Activated CD4-positive, alpha-beta T cell treated with anti-CD3 and anti-CD28 coated beads for 4 hours (primary cell): ENCODE results near the gene CHRNA1.

ENCODE experiments used
- DNase-seq, 2 donors: peaks; one replicate each; pipeline ENCODE4 v3.0.0-alpha.2; 2020

Gene CHRNA1

DNA sequence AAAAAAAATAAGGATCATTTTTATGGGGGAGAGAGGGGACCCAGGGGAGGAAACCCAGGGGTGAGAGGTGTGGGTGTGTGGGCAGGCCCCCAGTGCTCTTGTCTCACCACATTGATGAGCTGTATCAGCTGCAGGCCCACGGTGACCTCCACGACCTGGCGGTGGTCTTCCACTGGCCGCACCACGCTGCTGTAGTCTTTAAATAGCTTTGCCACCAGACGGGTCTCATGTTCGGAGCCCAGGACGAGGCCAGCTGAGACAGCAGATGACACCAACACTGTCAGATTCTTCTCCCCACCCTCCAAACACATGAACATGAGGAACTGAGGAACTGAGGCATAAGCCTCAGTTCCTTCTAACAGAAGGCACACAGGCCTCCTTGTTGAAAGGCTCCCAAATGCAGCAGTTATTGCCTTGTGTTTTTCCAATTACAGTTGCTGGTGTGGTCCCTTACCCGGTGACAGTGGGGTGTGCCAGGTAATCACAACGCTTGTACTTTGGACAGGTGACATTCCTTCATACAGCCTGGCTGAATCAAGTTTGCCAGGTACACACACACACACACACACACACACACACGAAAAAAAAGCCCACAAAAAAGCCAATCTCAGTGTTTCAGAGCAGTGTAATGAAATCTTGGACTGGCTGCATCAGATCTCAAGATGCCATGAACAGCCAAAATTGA is 4.7 kb downstream of the CHRNA1 start:
- DNase-seq: no peak

DNA sequence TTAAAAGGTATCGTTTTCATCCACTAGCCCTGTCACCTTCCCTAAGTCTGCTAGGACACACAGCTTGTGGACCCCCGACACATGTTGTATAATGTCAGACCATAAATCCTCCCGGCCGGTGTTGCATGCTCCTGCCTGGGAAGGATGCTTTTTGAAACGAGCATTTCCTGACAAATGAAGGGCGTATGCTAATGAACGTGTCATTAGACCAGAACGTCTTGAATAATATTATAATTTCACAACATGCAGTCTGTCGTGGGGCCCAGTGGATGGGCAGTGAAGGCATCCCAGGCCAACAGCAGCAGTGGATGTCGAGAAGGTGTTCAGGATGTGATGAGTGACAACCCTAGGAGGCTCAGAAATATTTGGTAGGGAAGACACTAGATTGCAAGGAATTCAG is 7.5 kb downstream of the CHRNA1 start:
- DNase-seq: no peak

DNA sequence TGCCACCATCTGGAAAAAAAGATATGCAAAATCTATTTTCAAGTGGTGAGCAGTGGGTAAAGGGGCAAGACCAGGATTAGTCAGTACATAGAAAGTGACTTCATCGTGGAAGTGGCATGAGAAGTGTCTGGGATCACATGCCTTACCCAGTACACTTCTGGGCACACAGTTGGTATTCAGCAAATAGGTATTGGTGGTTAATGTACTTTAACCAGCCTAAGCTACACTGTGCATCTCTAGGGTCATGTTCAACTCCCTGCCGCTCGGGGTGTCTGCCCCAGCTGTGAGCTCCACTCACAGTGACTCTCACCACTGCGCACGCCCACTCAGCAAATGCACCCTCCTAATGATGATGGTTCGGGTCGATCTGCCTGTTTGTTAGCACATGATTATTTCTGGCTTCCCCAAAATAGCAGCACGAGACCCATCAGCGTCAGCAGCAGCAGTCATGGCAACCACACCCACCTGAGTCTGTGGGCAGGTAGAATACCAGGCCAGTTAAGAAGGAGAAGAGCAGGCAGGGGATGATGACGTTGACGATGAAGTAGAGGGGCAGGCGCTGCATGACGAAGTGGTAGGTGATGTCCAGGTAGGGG is 11.1 kb downstream of the CHRNA1 start:
- peak; percentile 19 to 36 for DNase-seq

DNA sequence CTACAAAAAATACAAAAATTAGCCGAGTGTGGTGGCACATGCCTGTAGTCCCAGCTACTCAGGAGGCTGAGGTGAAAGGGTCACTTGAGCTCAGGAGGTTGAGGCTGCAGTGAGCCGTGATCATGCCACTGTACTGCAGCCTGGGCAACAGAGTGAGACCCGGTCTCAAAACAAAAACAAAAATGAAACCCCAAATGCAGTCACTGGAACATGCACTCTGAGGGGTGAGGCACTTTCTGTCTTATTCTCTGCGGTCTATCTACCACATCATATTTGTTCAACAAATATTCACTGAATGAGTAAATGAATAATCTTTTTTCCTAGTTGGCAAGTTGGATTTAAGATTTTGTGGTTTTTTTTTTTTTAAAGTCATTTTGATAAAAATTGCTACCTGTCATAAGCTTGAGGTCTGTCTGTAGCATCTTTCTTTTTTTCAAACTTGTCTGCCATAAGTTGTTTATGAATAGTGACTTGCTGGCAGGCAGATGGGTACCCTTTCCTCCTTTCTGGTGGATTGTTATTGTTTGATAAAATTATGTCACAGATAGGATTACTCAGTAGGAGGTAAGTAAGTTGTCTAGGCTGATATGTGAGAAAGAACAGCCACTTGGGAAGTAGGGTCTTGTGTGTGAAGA is 11.8 kb downstream of the CHRNA1 start:
- DNase-seq: peak in 1 of 2 donors; percentile 18

DNA sequence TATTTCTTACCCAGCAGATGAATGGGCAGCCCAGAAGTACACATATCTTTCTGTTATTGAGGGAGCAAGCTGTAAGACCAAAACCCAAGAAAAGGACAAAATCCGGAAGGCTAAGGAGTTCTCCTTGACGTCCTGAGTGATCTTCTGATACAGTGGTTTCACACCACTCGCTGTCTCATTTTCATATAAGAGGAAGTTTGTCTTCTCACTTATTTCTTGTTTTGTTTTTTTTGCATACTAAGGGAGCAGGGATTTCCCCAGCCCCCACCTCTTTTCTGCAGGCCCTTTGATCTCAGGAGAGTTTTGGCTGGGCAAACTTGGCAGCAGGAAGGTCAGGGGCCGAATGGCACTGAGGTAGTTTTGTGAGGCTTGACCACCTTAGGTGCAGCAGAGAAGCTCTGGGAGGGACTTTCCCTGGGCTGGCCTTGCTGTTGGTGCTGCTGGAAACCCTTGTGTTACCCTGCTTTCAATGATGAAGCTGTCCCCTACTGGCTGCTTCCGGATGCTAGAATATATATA is 13.3 kb downstream of the CHRNA1 start:
- DNase-seq: peak in 1 of 2 donors; percentile 34

DNA sequence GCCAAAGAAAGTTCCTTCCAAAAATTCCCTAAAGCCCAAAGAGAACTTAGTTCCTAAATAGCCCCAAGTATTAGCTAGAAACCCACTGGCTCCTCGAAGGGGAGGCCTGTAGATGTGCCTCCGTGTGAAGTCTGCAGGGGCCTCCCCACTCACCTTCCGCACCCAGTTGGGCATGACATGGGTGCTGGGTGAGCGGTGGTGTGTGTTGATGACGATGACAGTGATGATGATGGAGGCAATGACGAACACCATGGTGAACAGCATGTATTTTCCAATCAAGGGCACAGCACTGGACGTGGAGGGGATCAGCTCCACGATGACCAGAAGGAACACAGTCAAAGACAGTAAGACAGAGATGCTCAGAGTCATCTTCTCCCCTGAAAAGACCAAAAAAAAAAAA is 14.5 kb downstream of the CHRNA1 start:
- DNase-seq: no peak

DNA sequence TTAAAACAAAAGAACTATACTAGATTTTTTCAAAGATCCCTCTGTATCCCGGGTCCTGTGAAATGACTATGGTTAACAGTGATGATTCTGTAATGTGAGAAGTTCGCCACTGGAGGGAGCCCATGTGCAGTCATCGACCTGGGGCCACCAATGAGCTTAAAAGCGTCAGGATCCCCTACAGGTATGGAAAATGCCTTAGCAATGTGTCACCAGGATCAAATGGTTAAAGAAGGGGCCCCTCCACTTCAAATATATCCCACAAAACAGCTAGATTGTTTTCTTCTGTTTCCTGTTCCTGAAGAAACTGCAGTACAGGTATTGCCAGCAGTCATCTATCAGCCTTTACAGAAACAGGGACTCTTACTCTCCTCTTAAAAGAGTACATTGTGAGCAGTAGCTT is 15.3 kb downstream of the CHRNA1 start:
- peak; percentile 67 to 81 for DNase-seq

DNA sequence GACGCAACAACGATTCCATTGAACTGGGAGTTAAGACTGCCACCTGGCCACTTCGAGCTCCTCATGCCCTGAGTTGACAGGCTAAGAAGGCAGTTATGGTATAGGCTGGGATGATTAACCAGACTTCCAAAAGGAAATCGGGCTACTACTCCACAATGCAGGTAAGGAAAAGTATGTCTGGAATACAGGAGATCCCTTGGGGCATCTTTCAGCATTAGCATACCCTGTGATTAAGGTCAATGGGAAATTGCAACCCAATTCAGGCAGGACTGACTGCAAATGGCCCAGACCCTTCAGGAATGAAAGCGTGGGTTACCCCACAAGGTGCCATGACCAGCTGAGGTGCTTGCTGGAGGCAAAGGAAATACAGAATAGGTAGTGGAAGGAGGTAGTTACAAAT is 19.1 kb downstream of the CHRNA1 start:
- no peak for DNase-seq

DNA sequence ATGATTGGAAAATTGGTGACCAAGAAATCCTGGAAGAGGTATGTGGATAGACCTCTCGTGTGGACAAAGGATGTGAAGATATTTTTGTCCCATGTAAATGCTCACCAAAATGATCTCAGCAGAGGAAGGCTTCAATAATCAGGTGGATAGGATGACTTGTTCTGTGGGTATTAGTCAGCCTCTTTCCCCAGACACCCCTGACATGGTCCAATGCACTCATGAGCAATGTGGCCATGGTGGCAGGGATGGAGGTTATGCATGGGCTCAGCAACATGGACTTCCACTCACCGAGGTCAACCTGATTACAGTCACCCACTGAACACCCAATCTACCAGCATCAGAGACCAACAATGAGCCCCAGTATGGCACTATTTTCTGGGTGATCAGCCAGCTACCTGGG is 20.2 kb downstream of the CHRNA1 start:
- no peak for DNase-seq

DNA sequence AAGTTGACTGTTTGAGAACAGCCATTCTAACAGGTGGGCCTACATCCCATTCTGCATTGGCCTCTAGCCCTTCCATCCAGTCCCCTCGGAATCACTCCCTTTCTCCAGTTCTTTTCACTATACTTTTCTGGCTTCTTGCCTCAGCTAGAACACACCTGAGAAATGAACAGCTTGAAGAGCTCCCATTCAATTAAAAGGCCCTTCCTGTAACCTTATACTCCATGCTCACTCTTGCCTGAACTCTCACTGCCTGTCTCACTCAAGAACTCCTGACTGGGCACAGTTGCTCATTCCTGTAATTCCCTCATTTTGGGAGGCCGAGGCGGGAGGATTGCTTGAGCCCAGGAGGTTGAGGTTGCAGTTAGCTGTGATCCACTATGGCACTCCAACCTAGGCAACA is 23.6 kb downstream of the CHRNA1 start:
- DNase-seq: no peak

DNA sequence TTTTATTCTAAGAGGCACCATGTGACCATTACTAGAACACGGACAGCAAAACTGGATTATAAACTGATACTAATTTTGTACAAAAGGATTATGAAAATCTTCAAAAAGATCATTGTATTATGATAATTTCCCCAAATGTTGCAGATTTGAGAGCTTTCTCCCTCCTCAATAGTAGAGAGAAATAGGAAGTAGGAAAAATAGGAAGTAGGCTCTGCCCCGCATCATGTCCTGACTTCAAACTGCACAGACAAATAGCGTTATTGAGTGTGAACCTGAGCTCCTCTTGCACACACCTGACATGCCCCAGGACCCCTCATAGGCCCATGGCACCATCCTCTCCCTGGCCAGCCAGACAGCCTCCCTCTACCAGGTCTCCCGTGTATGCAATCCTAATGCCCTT is 25.4 kb downstream of the CHRNA1 start:
- no peak for DNase-seq

DNA sequence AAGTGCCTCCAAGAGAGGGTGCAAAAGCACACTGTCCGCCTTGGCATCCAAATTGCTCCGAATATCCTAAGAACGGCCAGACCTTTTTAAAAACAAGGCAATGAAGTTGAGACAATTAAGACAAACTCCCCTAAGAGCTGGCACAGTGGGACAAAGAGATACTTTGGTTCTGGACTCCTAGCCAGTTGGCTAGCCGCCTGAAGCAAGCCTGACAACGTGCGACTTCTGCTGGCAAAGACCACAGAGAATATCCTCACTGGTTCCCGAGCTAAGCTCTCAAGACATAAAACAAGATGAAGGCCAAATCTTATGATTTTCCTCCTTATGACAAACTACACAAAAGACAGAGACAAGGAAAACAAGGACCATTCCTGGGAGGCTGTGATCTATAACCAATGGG is 32.7 kb downstream of the CHRNA1 start:
- DNase-seq: no peak

DNA sequence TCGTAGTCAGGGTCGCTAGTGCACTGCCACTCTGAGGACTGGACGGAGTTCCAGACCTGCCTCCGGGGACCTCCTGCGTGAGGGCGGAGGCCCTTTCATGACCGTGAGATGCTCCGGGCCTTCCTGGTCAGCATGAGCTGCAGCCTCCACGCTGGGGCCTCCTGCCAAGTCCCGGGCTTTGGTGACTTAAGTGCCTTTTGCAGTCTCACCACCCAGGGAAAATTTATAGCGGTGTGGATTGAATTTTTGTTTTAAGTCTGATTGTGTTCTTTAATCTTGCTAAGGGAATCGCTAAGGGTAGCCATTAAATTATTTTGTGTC is 33.6 kb downstream of the CHRNA1 start:
- DNase-seq: no peak

DNA sequence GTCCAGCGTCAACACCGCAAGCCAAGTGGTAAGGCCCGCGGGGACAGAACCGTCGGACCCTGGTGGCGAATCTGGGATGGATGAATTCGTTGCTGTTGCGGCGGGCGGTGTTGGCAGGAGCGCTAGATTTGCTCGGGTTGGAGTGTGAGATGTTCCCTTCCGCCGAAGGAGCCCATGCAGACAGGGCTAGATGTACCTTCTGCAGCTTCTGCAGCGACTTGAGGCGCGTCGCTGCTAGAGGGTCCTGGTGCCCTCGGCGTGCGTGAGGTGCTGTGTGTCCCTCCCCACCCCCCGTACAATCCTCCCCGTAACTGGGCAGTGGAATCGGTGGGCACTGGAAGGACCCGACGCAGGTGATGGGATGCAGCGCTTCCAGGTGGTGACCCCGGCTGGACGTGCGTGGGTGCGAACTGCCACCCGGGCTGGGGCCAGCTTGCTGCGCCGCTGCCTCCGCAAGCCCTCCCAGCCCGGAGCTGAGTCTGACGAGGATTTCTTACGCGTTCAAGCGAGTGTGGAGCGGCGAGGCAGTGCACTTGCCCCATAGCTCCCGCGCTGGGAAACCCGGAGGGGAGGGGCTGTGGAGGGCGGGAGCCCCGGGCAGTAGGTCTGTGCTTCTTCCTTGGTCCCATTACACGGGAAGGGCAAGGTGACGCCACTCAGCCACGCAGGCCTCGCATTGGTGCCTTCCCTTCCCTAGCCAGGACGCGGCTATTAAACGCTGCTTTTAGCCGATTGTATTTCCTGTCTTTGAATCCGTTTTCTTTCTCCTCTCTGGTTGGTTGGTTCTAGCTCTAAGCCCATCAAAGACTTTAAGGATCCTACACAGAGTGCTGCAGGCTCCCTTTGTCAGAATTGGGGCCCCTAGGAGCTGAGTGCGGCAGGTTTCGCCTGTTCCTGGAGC is 34.2 kb downstream of the CHRNA1 start:
- peak in 1 of 2 donors; percentile 33 for DNase-seq

DNA sequence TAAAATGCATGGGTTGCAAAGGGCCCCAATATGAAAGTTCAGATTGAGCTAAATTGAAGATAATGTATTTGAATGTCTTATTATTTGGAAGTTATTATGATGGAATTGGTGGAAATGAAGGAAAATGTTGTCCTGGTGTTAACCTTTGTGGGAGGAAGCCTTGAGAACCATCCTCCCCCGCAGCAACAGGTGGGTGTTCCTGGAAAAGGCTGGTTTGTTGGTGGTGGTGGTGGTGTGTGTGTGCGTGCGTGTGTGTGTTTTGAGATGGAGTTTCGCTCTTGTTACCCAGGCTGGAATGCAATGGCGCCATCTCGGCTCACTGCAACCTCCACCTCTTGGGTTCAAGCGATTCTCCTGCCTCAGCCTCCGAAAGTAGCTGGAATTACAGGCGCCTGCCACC is 36.2 kb downstream of the CHRNA1 start:
- DNase-seq: no peak

DNA sequence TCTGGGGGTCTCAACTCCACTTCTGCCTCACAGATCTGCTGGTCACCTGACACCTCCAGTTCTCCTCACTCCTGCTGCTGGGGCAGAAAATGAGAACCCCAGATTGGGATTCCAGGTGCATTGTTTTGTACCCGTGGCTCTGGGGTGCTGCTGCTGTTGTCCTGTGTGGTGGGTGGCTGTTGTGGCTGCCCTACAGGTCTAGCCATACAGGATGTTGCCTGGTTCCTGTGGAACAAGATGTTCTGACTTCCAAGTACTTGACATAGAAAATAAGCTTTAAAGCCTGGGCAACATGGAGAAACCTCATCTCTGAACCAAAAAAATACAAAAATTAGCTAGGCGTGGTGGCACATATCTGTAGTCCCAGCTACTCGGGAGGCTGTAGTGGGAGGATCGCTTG is 38.1 kb downstream of the CHRNA1 start:
- no peak for DNase-seq

DNA sequence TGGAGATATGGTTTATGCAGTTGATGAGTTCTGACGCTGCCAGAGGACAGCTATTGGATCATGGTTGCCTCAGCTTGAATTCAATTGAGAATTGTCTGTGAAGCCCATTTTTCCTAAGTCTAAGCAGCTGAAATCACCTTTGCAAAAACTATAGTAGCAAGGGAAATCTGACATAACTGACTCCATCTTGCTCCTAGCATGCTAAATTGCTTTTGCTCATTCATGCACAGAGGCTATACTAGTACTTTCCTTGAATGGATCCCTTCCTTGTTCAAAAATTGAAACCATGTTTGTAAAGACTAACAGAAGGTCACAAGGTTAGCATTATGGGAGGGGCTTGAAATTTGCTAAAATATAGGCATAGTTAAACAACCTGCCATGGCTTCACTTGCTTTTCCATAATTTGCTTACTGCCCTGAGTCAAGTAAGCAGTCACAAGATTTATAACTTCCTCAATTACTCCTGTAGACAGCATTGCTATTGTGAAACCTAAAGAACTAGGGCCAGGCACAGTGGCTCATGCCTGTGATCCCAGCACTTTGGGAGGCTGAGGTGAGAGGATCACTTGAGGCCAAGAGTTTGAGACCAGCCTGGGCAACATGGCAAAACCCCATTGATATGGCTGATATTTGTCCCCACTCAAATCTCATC is 41.2 kb downstream of the CHRNA1 start:
- DNase-seq: no peak

DNA sequence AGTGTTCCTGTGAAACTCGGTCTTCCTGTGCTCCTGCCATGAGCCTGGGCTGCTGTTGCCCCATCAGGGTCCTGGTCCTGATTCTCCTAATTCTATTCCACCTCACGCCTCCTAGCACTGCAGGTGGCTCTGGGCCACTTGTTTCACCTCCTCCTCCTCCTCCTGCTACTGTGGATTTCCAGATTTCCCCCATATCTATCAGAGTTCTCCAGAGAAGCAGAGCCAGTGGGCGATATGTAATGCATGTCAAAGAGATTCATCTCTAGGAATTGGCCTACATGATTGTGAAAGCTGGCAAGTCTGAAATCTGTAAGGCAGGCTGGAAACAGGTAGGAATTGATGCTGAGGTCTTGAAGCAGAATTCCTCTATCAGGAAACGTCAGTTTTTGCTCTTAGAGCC is 45.3 kb downstream of the CHRNA1 start:
- DNase-seq: no peak

DNA sequence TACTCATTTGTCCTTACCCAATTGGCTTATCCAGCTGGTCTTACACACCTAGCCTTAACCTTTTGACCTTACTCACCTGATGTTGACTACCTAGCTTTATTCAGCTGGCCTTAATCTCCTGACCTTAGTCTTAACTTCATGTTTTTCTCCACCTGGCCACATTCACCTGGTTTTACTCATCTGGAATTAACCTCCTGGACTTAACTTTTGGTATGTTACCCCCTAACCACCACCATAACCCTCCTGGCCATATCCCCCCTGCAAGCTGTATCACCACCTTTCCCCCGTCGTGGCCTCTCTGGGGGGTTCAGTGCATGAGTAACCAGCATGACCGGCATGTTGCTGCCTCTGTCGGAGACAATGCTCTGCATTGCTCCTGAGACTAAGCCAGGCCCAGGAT is 45.7 kb downstream of the CHRNA1 start:
- DNase-seq: no peak

DNA sequence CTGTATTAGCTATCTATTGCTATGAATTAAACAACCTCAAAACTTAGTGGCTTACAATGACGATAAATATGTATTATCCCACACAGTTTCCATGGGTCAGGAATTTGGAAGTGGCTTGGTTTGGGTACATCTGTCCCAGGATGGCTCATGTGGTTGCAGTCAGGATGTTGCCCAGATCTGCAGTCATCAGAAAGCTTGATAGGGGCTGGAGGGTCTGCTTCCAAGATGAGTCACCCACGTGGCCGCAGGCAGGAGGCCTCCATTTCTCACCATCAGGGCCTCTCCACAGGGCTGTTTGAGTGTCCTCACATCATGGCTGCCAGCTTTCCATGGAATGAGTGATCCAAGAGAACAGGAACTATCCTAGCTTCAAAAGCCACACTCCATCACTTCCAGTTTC is 46.4 kb downstream of the CHRNA1 start:
- DNase-seq: no peak

DNA sequence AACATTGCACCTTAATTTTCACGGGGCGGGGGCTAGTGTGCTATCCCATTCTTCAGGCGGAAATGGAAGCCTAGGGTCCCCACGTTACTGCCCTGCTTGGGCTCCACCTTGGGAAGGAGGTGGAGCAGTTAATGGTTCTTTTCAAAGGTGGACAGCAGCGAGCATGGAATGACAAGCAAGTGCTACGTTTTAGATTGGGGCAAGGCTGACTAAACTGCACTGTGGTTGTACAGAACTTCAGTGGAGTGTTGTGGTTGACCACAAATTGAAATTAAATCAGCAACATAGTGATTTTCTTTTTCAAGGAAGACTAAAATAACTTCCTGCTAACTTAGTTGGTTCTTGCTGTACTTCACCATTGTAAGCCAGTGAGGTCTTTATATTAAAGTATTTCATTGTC is 47.0 kb downstream of the CHRNA1 start:
- DNase-seq: no peak

DNA sequence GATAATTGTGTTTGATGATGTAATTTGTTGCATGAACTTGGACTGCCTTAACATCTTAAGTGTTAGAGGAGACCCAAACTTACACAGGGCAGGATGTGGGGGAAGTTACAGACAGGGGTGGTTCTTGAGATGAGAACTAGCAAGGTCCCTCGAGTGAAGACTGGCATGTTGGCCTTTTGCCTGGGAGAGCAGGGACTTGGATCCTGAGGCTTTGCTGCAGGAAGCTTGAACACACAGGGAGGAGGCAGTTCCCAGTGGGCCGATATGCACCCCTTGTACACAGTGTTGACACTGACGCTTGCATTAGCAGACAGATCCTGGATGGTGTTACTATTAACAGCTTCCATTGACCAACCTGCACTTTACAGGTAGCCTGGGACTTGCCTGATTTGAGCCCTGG is 47.5 kb downstream of the CHRNA1 start:
- no peak for DNase-seq

DNA sequence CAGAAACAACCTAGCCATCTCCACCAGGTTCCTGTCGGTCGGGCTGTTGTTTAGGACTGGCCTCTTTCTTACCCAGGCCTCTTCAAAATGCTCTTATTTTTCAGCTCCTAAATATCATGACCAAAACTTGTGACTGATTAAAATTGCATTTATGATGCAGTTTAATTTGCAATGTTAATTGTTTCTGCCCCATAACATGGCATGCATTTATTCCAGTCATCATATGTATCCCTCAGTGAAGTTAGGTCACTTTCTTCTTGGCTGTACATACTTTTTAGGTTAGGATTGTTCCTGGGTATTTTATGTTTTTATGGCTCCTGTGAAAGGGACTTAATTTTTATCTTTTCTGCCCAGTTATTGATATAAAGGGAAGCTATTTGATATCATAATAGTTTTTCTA is 50.6 kb downstream of the CHRNA1 start:
- DNase-seq: no peak
